Stimulated activated memory B cell treated with anti-CD40 and anti-IgM and Interleukin-4, amounts not matched to agents 10 μg/mL and 1 μg/mL and 100 μg/mL, for 72 hours (primary cell): Measurements from ENCODE around the gene FHIP2A.
"Not testable (repeated sequence)": the region's sequence is repeated elsewhere in the genome, so short reads cannot be mapped to it uniquely, and the experiment has no call there.

Experiments used
- ATAC-seq: fragments of 150-1000 bp; cut with Tn5 transposase; 2 replicates; pipeline ENCODE4 v1.10.0; 2021
- H3K27ac Mint-ChIP-seq: one replicate; pipeline ENCODE4 v1.8.0; 2022; ENCODE audit warnings: mild to moderate bottlenecking, mixed read lengths
- H3K27me3 Mint-ChIP-seq: one replicate; pipeline ENCODE4 v1.8.0; 2022; ENCODE audit warnings: mixed read lengths
- H3K36me3 Mint-ChIP-seq: one replicate; pipeline ENCODE4 v1.8.0; 2022; ENCODE audit warnings: mixed read lengths
- H3K4me1 Mint-ChIP-seq: one replicate; pipeline ENCODE4 v1.8.0; 2022; ENCODE audit warnings: mixed read lengths
- H3K4me3 Mint-ChIP-seq: one replicate; pipeline ENCODE4 v1.8.0; 2022; ENCODE audit warnings: mild to moderate bottlenecking, moderate library complexity, mixed read lengths
- H3K9me3 Mint-ChIP-seq: one replicate; pipeline ENCODE4 v1.8.0; 2022; ENCODE audit warnings: mixed read lengths

Gene FHIP2A

GRCh38 chr10:114831186-114831867, 9.7 kb downstream of the FHIP2A start:
- H3K27ac Mint-ChIP-seq: no peak overlapping the region
- no peak for ATAC-seq
- no peaks in the 10 kb centered on the region for H3K27me3 Mint-ChIP-seq
- peaks cover 38% of the 10 kb centered on the region for H3K4me1 Mint-ChIP-seq
- H3K36me3 Mint-ChIP-seq: peaks cover 19% of the 10 kb centered on the region
- no peaks in the 10 kb centered on the region for H3K9me3 Mint-ChIP-seq
- H3K4me3 Mint-ChIP-seq: no peak overlapping the region

GRCh38 chr10:114837690-114838089, 16.1 kb downstream of the FHIP2A start:
- Mint-ChIP-seq H3K27me3 (no peaks in the 10 kb centered on the region), H3K4me3 (no peak overlapping the region), H3K36me3 (peaks cover 29% of the 10 kb centered on the region), H3K4me1 (no peaks in the 10 kb centered on the region), H3K27ac (no peak overlapping the region), H3K9me3 (no peaks in the 10 kb centered on the region)
- ATAC-seq: no peak

DNA sequence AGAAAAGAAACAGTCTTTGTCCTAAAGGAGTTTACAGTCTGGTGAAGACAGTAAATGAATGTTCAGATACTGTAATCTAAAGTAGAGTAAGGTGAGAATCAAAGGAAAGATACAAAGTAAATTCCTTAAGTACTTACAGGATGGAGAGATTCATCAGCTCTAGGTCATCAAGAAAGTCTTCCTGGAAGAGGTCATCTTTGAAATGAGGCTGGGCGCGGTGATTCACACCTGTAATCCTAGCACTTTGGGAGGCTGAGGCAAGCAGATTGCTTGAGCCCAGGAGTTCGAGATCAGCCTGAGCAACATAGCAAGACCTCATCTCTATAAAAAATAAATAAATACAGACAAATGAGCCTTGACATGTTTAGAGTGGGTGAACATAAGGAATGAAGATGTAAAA, 18.3 kb downstream of the FHIP2A start:
- Mint-ChIP-seq H3K9me3 (no peaks in the 10 kb centered on the region), H3K36me3 (peaks cover 32% of the 10 kb centered on the region), H3K27ac (no peak overlapping the region), H3K4me1 (no peaks in the 10 kb centered on the region), H3K27me3 (no peaks in the 10 kb centered on the region), H3K4me3 (no peak overlapping the region)
- no peak for ATAC-seq

DNA sequence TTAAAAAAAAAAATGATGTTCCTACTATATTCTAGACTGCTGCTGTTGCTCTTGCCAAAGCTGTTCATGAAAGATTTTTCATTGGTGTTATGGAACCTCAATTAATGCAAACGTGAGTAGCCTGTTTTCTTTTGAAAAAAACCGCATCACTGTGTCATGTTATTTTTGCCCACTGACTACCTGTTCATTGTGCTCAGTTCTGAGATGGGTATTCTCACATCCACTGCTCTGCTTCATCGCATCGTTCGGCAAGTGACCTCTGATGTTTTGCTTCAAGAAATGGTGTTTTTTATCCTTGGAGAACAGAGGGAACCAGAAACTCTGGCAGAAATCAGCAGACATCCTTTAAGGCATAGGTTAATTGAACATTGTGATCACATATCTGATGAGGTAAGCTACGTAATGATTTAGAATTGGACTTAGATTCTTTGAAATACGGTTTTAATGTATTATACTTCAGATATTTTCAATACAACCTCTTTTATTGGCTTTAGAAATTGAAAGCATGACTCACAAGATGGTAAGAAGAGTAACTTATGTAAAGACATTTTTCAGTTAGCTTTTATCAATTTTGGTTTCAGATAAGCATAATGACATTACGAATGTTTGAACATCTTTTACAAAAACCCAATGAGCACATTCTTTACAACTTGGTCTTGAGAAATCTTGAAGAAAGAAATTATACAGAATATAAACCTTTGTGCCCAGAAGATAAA, 24.6 kb downstream of the FHIP2A start:
- Mint-ChIP-seq H3K9me3 (peaks cover 6% of the 10 kb centered on the region), H3K27ac (no peak overlapping the region), H3K4me3 (no peak overlapping the region), H3K36me3 (peaks cover 61% of the 10 kb centered on the region), H3K27me3 (no peaks in the 10 kb centered on the region), H3K4me1 (no peaks in the 10 kb centered on the region)
- ATAC-seq: no peak

DNA sequence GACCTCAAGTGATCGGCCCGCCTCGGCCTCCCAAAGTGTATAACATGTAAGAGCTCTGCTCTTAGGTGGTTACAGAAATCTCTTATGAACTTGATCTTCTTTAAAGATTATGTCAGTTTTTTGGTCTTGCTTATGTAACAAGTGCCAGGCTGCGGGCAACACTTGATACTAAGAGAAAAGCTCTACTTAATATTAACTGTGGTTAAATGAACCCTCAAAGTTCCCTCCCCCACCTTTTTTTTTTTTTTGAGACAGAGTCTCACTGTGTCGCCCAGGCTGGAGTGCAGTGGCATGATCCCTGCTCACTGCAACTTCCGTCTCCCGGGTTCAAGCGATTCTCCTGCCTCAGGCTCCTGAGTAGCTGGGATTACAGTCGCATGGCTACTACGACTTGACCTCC, 25.9 kb downstream of the FHIP2A start:
- not testable (repeated sequence) for H3K27me3 Mint-ChIP-seq, H3K4me1 Mint-ChIP-seq, H3K27ac Mint-ChIP-seq, H3K9me3 Mint-ChIP-seq, ATAC-seq, H3K4me3 Mint-ChIP-seq
- H3K36me3 Mint-ChIP-seq: peaks cover 68% of the 10 kb centered on the region

GRCh38 chr10:114849674-114850073, 28.1 kb downstream of the FHIP2A start:
- Mint-ChIP-seq H3K36me3 (peaks cover 66% of the 10 kb centered on the region), H3K9me3 (peaks cover 6% of the 10 kb centered on the region), H3K27ac (no peak overlapping the region), H3K4me3 (no peak overlapping the region), H3K27me3 (no peaks in the 10 kb centered on the region), H3K4me1 (no peaks in the 10 kb centered on the region)
- ATAC-seq: no peak

DNA sequence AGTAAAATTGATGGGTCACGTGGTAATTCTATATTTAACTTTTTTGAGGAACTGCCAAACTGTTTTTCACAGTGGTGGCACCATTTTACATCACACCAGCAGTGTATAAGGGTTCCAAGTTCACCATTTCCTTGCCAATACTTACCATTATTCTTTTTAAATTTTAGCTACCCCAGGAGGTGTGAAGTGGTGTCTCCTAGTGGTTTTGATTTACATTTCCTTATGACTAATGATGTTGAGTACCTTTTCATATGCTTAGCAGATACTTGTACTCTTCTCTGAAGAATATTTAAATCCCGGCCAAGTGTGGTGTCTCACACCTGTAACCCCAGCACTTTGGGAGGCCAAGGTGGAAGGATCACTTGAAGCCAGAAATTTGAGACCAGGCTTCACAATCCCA, 28.5 kb downstream of the FHIP2A start:
- peaks cover 6% of the 10 kb centered on the region for H3K9me3 Mint-ChIP-seq
- no peak for ATAC-seq
- no peaks in the 10 kb centered on the region for H3K4me1 Mint-ChIP-seq
- H3K36me3 Mint-ChIP-seq: peaks cover 62% of the 10 kb centered on the region
- H3K27ac Mint-ChIP-seq: no peak overlapping the region
- H3K4me3 Mint-ChIP-seq: no peak overlapping the region
- no peaks in the 10 kb centered on the region for H3K27me3 Mint-ChIP-seq

GRCh38 chr10:114851336-114851735, 29.8 kb downstream of the FHIP2A start:
- H3K27me3 Mint-ChIP-seq: no peaks in the 10 kb centered on the region
- peaks cover 6% of the 10 kb centered on the region for H3K9me3 Mint-ChIP-seq
- no peak overlapping the region for H3K4me3 Mint-ChIP-seq
- H3K4me1 Mint-ChIP-seq: no peaks in the 10 kb centered on the region
- peaks cover 59% of the 10 kb centered on the region for H3K36me3 Mint-ChIP-seq
- H3K27ac Mint-ChIP-seq: no peak overlapping the region
- ATAC-seq: no peak

DNA sequence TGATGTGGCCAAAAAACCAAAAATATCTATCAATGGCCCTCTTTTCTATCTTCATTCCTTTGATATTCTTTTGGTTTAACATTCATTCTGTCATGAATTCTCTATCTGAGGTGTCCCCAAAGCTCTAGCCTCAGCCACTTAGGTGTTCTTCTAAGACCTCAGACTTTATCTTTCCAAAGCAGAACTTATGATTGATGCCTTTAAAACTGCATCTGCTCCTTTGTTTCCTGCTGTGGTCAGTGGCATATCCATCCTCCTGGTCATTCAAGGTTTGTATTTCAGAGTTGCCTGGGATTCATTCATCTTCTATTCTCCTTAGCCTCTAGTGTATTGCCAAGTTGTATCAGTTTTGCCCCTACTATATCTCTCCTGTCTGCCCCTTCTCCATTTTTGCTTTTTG, 30.6 kb downstream of the FHIP2A start:
- Mint-ChIP-seq H3K27me3 (no peaks in the 10 kb centered on the region), H3K36me3 (peaks cover 55% of the 10 kb centered on the region), H3K4me1 (no peaks in the 10 kb centered on the region), H3K27ac (no peak overlapping the region), H3K4me3 (no peak overlapping the region), H3K9me3 (peaks cover 6% of the 10 kb centered on the region)
- ATAC-seq: no peak

GRCh38 chr10:114854906-114855305, 33.3 kb downstream of the FHIP2A start:
- ATAC-seq: no peak
- H3K4me1 Mint-ChIP-seq: no peaks in the 10 kb centered on the region
- no peaks in the 10 kb centered on the region for H3K27me3 Mint-ChIP-seq
- H3K36me3 Mint-ChIP-seq: peaks cover 46% of the 10 kb centered on the region
- H3K27ac Mint-ChIP-seq: no peak overlapping the region
- H3K9me3 Mint-ChIP-seq: no peaks in the 10 kb centered on the region
- H3K4me3 Mint-ChIP-seq: no peak overlapping the region

- no peaks in the 10 kb centered on the region for H3K4me1 Mint-ChIP-seq
- no peaks in the 10 kb centered on the region for H3K9me3 Mint-ChIP-seq
- no peak for ATAC-seq
- no peak overlapping the region for H3K27ac Mint-ChIP-seq
- H3K36me3 Mint-ChIP-seq: peaks cover 52% of the 10 kb centered on the region
- no peaks in the 10 kb centered on the region for H3K27me3 Mint-ChIP-seq
- H3K4me3 Mint-ChIP-seq: no peak overlapping the region
Measured at GRCh38 chr10:114855776-114856543, 34.4 kb downstream of the FHIP2A start.

GRCh38 chr10:114856544-114857287, 35.1 kb downstream of the FHIP2A start:
- peaks cover 52% of the 10 kb centered on the region for H3K36me3 Mint-ChIP-seq
- no peaks in the 10 kb centered on the region for H3K27me3 Mint-ChIP-seq
- no peaks in the 10 kb centered on the region for H3K4me1 Mint-ChIP-seq
- no peak overlapping the region for H3K4me3 Mint-ChIP-seq
- no peak for ATAC-seq
- no peak overlapping the region for H3K27ac Mint-ChIP-seq
- H3K9me3 Mint-ChIP-seq: no peaks in the 10 kb centered on the region

DNA sequence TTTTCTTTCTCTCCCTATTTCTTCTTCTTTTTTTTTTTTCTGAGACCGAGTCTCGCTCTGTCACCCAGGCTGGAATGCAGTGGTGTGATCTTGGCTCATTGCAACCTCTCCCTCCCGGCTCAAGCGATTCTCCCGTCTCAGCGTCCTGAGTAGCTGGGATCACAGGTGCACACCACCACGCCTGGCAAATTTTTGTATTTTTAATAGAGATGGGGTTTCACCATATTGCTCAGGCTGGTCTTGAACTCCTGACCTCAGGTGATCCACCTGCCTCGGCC, 35.6 kb downstream of the FHIP2A start:
- H3K27me3 Mint-ChIP-seq, H3K27ac Mint-ChIP-seq, ATAC-seq, H3K9me3 Mint-ChIP-seq, H3K4me1 Mint-ChIP-seq, H3K4me3 Mint-ChIP-seq: not testable (repeated sequence)
- peaks cover 50% of the 10 kb centered on the region for H3K36me3 Mint-ChIP-seq

GRCh38 chr10:114857922-114858629, 36.5 kb downstream of the FHIP2A start:
- H3K9me3 Mint-ChIP-seq: no peaks in the 10 kb centered on the region
- H3K4me3 Mint-ChIP-seq: no peak overlapping the region
- no peaks in the 10 kb centered on the region for H3K4me1 Mint-ChIP-seq
- no peaks in the 10 kb centered on the region for H3K27me3 Mint-ChIP-seq
- H3K36me3 Mint-ChIP-seq: peaks cover 49% of the 10 kb centered on the region
- no peak for ATAC-seq
- H3K27ac Mint-ChIP-seq: no peak overlapping the region

GRCh38 chr10:114859222-114859621, 37.6 kb downstream of the FHIP2A start:
- Mint-ChIP-seq H3K27me3 (no peaks in the 10 kb centered on the region), H3K9me3 (no peaks in the 10 kb centered on the region), H3K4me1 (no peaks in the 10 kb centered on the region), H3K4me3 (no peak overlapping the region), H3K36me3 (peaks cover 54% of the 10 kb centered on the region), H3K27ac (no peak overlapping the region)
- no peak for ATAC-seq
